Measurements from ENCODE around the gene SRRT. TPM values are rescaled to one million over a fixed set of nuclear protein-coding genes. Genes with fewer than 3 reads are reported as not detected.

SRRT gene
- total RNA-seq, 2 donors from 2014 or later: 105 to 182 TPM

- no peaks in the 10 kb centered on the region for H3K36me3 ChIP-seq
- peaks cover 5% of the 10 kb centered on the region for H3K4me1 ChIP-seq (replicated peaks)
- no peak overlapping the region for H3K27ac ChIP-seq
- no peaks in the 10 kb centered on the region for H3K27me3 ChIP-seq (replicated peaks; ENCODE audit: insufficient read depth)
- 88% methylated on average over 18 of the region's 18 CpGs for WGBS
- no peak for DNase-seq (ENCODE audit: low spot score)
- no peak for TF ChIP-seq CTCF (IDR thresholded peaks at IDR 0.05)
- TF ChIP-seq POLR2A (IDR thresholded peaks at IDR 0.05): no peak
- TF ChIP-seq POLR2AphosphoS5 (IDR thresholded peaks at IDR 0.05): no peak
- intact Hi-C loops (cut with DNase I): no loop called here
- H3K4me3 ChIP-seq: no peak overlapping the region
- no peaks in the 10 kb centered on the region for H3K9me3 ChIP-seq
Measured at GRCh38 chr7:100860702-100861615, 13.9 kb upstream of the SRRT start.

- Histone ChIP-seq H3K4me3 (no peak overlapping the region), H3K36me3 (no peaks in the 10 kb centered on the region), H3K27ac (no peak overlapping the region), H3K4me1 (replicated peaks) (peaks cover 11% of the 10 kb centered on the region), H3K9me3 (no peaks in the 10 kb centered on the region), H3K27me3 (replicated peaks; ENCODE audit: insufficient read depth) (no peaks in the 10 kb centered on the region)
- no peak for TF ChIP-seq POLR2A (IDR thresholded peaks at IDR 0.05)
- no peak for TF ChIP-seq CTCF (IDR thresholded peaks at IDR 0.05)
- TF ChIP-seq POLR2AphosphoS5 (IDR thresholded peaks at IDR 0.05): no peak
- 90% methylated on average over 14 of the region's 14 CpGs for WGBS
- intact Hi-C loops (cut with DNase I): no loop called here
- no peak for DNase-seq (ENCODE audit: low spot score)
Measured at GRCh38 chr7:100861616-100861985, 13.3 kb upstream of the SRRT start.

- WGBS: 79% methylated on average over 10 of the region's 10 CpGs
- H3K9me3 ChIP-seq: no peaks in the 10 kb centered on the region
- TF ChIP-seq POLR2AphosphoS5 (IDR thresholded peaks at IDR 0.05): no peak
- TF ChIP-seq POLR2A (IDR thresholded peaks at IDR 0.05): no peak
- no peak for TF ChIP-seq CTCF (IDR thresholded peaks at IDR 0.05)
- no peak overlapping the region for H3K4me3 ChIP-seq
- no peaks in the 10 kb centered on the region for H3K27me3 ChIP-seq (replicated peaks; ENCODE audit: insufficient read depth)
- intact Hi-C loops (cut with DNase I): no loop called here
- no peak for DNase-seq (ENCODE audit: low spot score)
- H3K4me1 ChIP-seq (replicated peaks): peaks cover 16% of the 10 kb centered on the region
- H3K36me3 ChIP-seq: no peaks in the 10 kb centered on the region
- no peak overlapping the region for H3K27ac ChIP-seq
Measured at GRCh38 chr7:100863406-100863950, 11.4 kb upstream of the SRRT start.

GRCh38 chr7:100864263-100864845, 10.5 kb upstream of the SRRT start:
- intact Hi-C loops (cut with DNase I): no loop called here
- no peak overlapping the region for H3K27ac ChIP-seq

More at GRCh38 chr7:100864263-100864845, 10.5 kb upstream of the SRRT start:
- no peaks in the 10 kb centered on the region for H3K27me3 ChIP-seq (replicated peaks; ENCODE audit: insufficient read depth)
- H3K9me3 ChIP-seq: no peaks in the 10 kb centered on the region
- no peak for DNase-seq (ENCODE audit: low spot score)
- H3K4me1 ChIP-seq (replicated peaks): peaks cover 20% of the 10 kb centered on the region
- TF ChIP-seq POLR2AphosphoS5 (IDR thresholded peaks at IDR 0.05): no peak
- TF ChIP-seq POLR2A (IDR thresholded peaks at IDR 0.05): no peak
- TF ChIP-seq CTCF (IDR thresholded peaks at IDR 0.05): no peak
- 87% methylated on average over 12 of the region's 12 CpGs for WGBS
- H3K36me3 ChIP-seq: no peaks in the 10 kb centered on the region
- no peak overlapping the region for H3K4me3 ChIP-seq

Data from prostate gland (tissue), 2 donors.